Measurements from ENCODE around the gene SULF2. TPM values are rescaled to one million over a fixed set of nuclear protein-coding genes. Genes with fewer than 3 reads are reported as not detected.

SULF2 gene
- total RNA-seq, 2 donors from 2014 or later = 75.7 to 146 TPM

- Mint-ChIP-seq H3K4me3 (no peak overlapping the region), H3K4me1 (peaks cover 13% of the 10 kb centered on the region), H3K27ac (peak overlapping the region; percentile 70), H3K36me3 (ENCODE audit: low read depth) (peaks cover 34% of the 10 kb centered on the region), H3K27me3 (ENCODE audit: insufficient read depth) (no peaks in the 10 kb centered on the region), H3K9me3 (no peaks in the 10 kb centered on the region)
- WGBS, 2 experiments (ENCODE audit: insufficient coverage in 1 of 2, insufficient read length in 1 of 2) = 79 to 83% methylated on average over 11 to 18 of the region's 18 CpGs
- no peaks in the 10 kb centered on the region for H3K4me1 ChIP-seq (ENCODE audit: control insufficient read depth, insufficient read depth, low read length)
- H3K9me3 ChIP-seq (ENCODE audit: control insufficient read depth, low read length) = peaks cover 19% of the 10 kb centered on the region
- TF ChIP-seq CTCF (conservative IDR thresholded peaks at IDR 0.05) = no peak
- H3K36me3 ChIP-seq (ENCODE audit: control insufficient read depth, insufficient read depth, low read length) = peaks cover 70% of the 10 kb centered on the region
- H3K27me3 ChIP-seq (ENCODE audit: control insufficient read depth, insufficient read depth, low read length, poor library complexity, severe bottlenecking) = no peaks in the 10 kb centered on the region
- no peak overlapping the region for H3K9ac ChIP-seq (ENCODE audit: extremely low read depth, low read length, poor library complexity, severe bottlenecking)
- H3K27ac ChIP-seq (ENCODE audit: low read depth, low read length) = no peak overlapping the region
- DNase-seq = peak; percentile 76
- no peak overlapping the region for H3K4me3 ChIP-seq (ENCODE audit: low read length)
Measured at GRCh38 chr20:47688385-47689381, 96.6 kb downstream of the SULF2 start.

GRCh38 chr20:47687095-47687987 is 97.9 kb downstream of the SULF2 start:
- DNase-seq = no peak
- no peak overlapping the region for H3K4me3 ChIP-seq (ENCODE audit: low read length)
- WGBS, 2 experiments (ENCODE audit: insufficient coverage in 1 of 2, insufficient read length in 1 of 2) = 87 to 93% methylated on average over 13 to 20 of the region's 20 CpGs
- Mint-ChIP-seq H3K36me3 (ENCODE audit: low read depth) (peaks cover 39% of the 10 kb centered on the region), H3K4me3 (no peak overlapping the region), H3K9me3 (no peaks in the 10 kb centered on the region), H3K27ac (peak overlapping the region; percentile 7), H3K27me3 (ENCODE audit: insufficient read depth) (no peaks in the 10 kb centered on the region), H3K4me1 (peaks cover 13% of the 10 kb centered on the region)
- no peaks in the 10 kb centered on the region for H3K4me1 ChIP-seq (ENCODE audit: control insufficient read depth, insufficient read depth, low read length)
- no peak overlapping the region for H3K27ac ChIP-seq (ENCODE audit: low read depth, low read length)
- H3K36me3 ChIP-seq (ENCODE audit: control insufficient read depth, insufficient read depth, low read length) = peaks cover 81% of the 10 kb centered on the region
- no peak overlapping the region for H3K9ac ChIP-seq (ENCODE audit: extremely low read depth, low read length, poor library complexity, severe bottlenecking)
- no peak for TF ChIP-seq CTCF (conservative IDR thresholded peaks at IDR 0.05)
- peaks cover 15% of the 10 kb centered on the region for H3K9me3 ChIP-seq (ENCODE audit: control insufficient read depth, low read length)
- H3K27me3 ChIP-seq (ENCODE audit: control insufficient read depth, insufficient read depth, low read length, poor library complexity, severe bottlenecking) = no peaks in the 10 kb centered on the region

- Mint-ChIP-seq H3K27me3 (ENCODE audit: insufficient read depth) (no peaks in the 10 kb centered on the region), H3K4me3 (no peak overlapping the region), H3K9me3 (no peaks in the 10 kb centered on the region), H3K27ac (peak overlapping the region; percentile 39), H3K4me1 (peaks cover 13% of the 10 kb centered on the region), H3K36me3 (ENCODE audit: low read depth) (peaks cover 45% of the 10 kb centered on the region)
- WGBS, 2 experiments (ENCODE audit: insufficient coverage in 1 of 2, insufficient read length in 1 of 2) = 75 to 93% methylated on average over 10 to 14 of the region's 14 CpGs
- no peak for DNase-seq
- H3K27me3 ChIP-seq (ENCODE audit: control insufficient read depth, insufficient read depth, low read length, poor library complexity, severe bottlenecking) = no peaks in the 10 kb centered on the region
- no peak for TF ChIP-seq CTCF (conservative IDR thresholded peaks at IDR 0.05)
- H3K9me3 ChIP-seq (ENCODE audit: control insufficient read depth, low read length) = peaks cover 7% of the 10 kb centered on the region
- H3K27ac ChIP-seq (ENCODE audit: low read depth, low read length) = no peak overlapping the region
- H3K9ac ChIP-seq (ENCODE audit: extremely low read depth, low read length, poor library complexity, severe bottlenecking) = no peak overlapping the region
- no peaks in the 10 kb centered on the region for H3K4me1 ChIP-seq (ENCODE audit: control insufficient read depth, insufficient read depth, low read length)
- no peak overlapping the region for H3K4me3 ChIP-seq (ENCODE audit: low read length)
- H3K36me3 ChIP-seq (ENCODE audit: control insufficient read depth, insufficient read depth, low read length) = peaks cover 89% of the 10 kb centered on the region
Measured at GRCh38 chr20:47686545-47686944, 98.7 kb downstream of the SULF2 start.

Data from endodermal cell (in vitro differentiated cells).